HCT116 (cell line): ENCODE measurements around the gene INHBA.

Experiments used
- CEBPB ChIP-seq: IDR thresholded peaks from 2 replicates; pipeline ENCODE4 v1.6.1; 2012; ENCODE audit warnings: low read depth
- EZH2 ChIP-seq: fragments of 200-600 bp; sonication (generic); IDR thresholded peaks from 2 replicates; pipeline ENCODE4 v1.6.1; 2017; ENCODE audit warnings: antibody characterized with exemption, mixed run types
- EZH2phosphoT487 ChIP-seq: fragments of 200-600 bp; IDR thresholded peaks from 2 replicates; pipeline ENCODE4 v1.6.1; 2018; ENCODE audit warnings: antibody characterized with exemption, borderline replicate concordance
- POLR2AphosphoS5 ChIP-seq: IDR thresholded peaks from 2 replicates; pipeline ENCODE4 v1.6.1; 2011; ENCODE audit warnings: mild to moderate bottlenecking, low read depth, low read length, moderate library complexity
- SIN3A ChIP-seq: IDR thresholded peaks from 2 replicates; pipeline ENCODE4 v1.6.1; 2012; ENCODE audit warnings: low read depth
- YY1 ChIP-seq: IDR thresholded peaks from 2 replicates; pipeline ENCODE4 v1.6.1; 2011; ENCODE audit warnings: low read length, low read depth, moderate library complexity, mild to moderate bottlenecking; ENCODE audit not compliant: insufficient replicate concordance; ENCODE audit errors: extremely low read depth
- TF ChIP-seq, protein P1 (sequence below), 3 experiments: fragments of 200-600 bp in 1 of 3; sonication (generic) in 1 of 3; IDR thresholded peaks in 2 of 3; conservative IDR thresholded peaks in 1 of 3; 2 replicates each; pipeline ENCODE4 v1.5.1; 2012 to 2017; ENCODE audit warnings: low read depth in 2 of 3, low read length in 2 of 3, antibody characterized with exemption in 1 of 3, borderline replicate concordance in 1 of 3, control low read depth in 1 of 3, mild to moderate bottlenecking in 1 of 3, mixed read lengths in 1 of 3, mixed run types in 1 of 3, moderate library complexity in 1 of 3; ENCODE audit not compliant: insufficient read depth in 1 of 3
- TF ChIP-seq, protein P2 (sequence below): IDR thresholded peaks from 2 replicates; pipeline ENCODE4 v1.6.1; 2012

DNA sequence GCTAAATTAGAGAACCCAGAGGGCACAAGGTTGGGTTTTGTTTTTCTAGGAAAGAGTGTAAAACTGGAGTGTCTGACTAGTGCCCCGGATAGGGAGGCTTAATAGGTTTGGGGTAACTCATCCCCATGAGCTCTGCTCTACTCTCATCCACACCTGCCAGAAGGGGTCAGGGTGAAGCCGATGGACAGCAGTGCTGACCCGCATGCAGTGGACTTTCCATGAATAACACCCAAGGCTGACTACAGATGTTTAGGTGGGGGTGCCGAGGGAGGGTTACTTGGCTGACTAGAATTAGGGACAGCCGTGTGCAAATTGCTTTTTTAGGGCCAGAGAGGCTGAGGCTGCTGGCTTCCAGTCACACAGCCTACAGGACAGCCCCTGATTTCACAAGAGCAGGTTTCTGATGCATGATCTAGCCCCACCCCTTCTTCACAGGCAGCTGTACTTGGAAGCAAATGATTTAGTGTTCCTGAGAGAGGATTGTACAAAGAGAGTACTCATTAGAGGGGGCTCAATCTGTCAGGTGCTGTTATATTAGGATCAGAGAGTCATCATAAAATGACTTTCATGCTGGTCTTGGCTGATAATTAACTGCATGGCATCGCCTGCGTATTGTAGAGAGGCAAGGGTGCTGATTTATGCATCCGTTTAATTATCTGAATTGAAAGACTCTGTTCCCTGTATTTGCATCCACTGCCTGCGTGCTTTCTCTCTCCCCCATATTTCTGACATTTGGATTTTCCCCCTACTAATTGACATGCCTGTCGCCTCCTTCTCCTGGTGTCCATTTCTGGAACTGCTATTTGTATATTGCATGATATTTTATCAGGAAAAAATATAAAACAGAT lies 9.5 kb downstream of the INHBA start:
- TF ChIP-seq CEBPB (no peak), EZH2phosphoT487 (no peak), POLR2AphosphoS5 (no peak), EZH2 (no peak), SIN3A (no peak), YY1 (no peak)
- TF ChIP-seq, protein P1, sequence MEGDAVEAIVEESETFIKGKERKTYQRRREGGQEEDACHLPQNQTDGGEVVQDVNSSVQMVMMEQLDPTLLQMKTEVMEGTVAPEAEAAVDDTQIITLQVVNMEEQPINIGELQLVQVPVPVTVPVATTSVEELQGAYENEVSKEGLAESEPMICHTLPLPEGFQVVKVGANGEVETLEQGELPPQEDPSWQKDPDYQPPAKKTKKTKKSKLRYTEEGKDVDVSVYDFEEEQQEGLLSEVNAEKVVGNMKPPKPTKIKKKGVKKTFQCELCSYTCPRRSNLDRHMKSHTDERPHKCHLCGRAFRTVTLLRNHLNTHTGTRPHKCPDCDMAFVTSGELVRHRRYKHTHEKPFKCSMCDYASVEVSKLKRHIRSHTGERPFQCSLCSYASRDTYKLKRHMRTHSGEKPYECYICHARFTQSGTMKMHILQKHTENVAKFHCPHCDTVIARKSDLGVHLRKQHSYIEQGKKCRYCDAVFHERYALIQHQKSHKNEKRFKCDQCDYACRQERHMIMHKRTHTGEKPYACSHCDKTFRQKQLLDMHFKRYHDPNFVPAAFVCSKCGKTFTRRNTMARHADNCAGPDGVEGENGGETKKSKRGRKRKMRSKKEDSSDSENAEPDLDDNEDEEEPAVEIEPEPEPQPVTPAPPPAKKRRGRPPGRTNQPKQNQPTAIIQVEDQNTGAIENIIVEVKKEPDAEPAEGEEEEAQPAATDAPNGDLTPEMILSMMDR (IDR thresholded peaks at IDR 0.05 in 2 of 3, conservative IDR thresholded peaks at IDR 0.05 in 1 of 3; ENCODE audit: borderline replicate concordance in 1 of 3, insufficient read depth in 1 of 3, low read depth in 2 of 3, low read length in 2 of 3): peak in 2 of 3 experiments; percentile 25 to 44; a peak in 2 of 6 replicates
- TF ChIP-seq, protein P2, sequence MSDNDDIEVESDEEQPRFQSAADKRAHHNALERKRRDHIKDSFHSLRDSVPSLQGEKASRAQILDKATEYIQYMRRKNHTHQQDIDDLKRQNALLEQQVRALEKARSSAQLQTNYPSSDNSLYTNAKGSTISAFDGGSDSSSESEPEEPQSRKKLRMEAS: no peak
